ENCODE measurements around the gene ZNF862. TPM values are rescaled to one million over a fixed set of nuclear protein-coding genes. Genes with fewer than 3 reads are reported as not detected.

The ZNF862 gene
- total and polyA plus RNA-seq, 2 donors from 2014 or later = 5.7 to 29.1 TPM

GRCh38 chr7:149793261-149793660 lies 44.9 kb upstream of the ZNF862 start:
- no peak overlapping the region for H3K27ac ChIP-seq (ENCODE audit: low read depth in 2 of 2, low read length in 2 of 2)
- no peak for TF ChIP-seq CTCF (IDR thresholded peaks at IDR 0.05; ENCODE audit: borderline replicate concordance, extremely low read depth, insufficient read depth)
- peaks cover 0 to 2% (median 0%) of the 10 kb centered on the region in 3 donors for H3K4me1 ChIP-seq (ENCODE audit: control insufficient read depth in 2 of 3, insufficient read depth in 2 of 3, low read depth in 1 of 3, low read length in 3 of 3)
- FAIRE-seq (no peak), DNase-seq (no peak)
- H3K36me3 ChIP-seq (ENCODE audit: control insufficient read depth in 2 of 3, insufficient read depth in 3 of 3, low read length in 3 of 3) = no peaks in the 10 kb centered on the region
- intact Hi-C loops (cut with DNase I) = no loop called here
- H3K9me3 ChIP-seq (ENCODE audit: control insufficient read depth in 2 of 3, insufficient read depth in 1 of 3, low read length in 3 of 3) = no peaks in the 10 kb centered on the region
- H3K4me3 ChIP-seq (ENCODE audit: low read length in 3 of 3) = no peak overlapping the region
- no peak overlapping the region for H3K9ac ChIP-seq (ENCODE audit: low read length in 3 of 3)
- no peaks in the 10 kb centered on the region for H3K27me3 ChIP-seq (ENCODE audit: control insufficient read depth, insufficient read depth, low read length)

GRCh38 chr7:149794661-149795060 lies 43.5 kb upstream of the ZNF862 start:
- FAIRE-seq (no peak), DNase-seq (peak in 3 of 5 donors; percentile 42 to 63 (median 57))
- Histone ChIP-seq H3K9ac (ENCODE audit: low read length in 3 of 3) (no peak overlapping the region), H3K4me1 (ENCODE audit: control insufficient read depth in 2 of 3, insufficient read depth in 2 of 3, low read depth in 1 of 3, low read length in 3 of 3) (peaks cover 0 to 2% (median 0%) of the 10 kb centered on the region in 3 donors), H3K9me3 (ENCODE audit: control insufficient read depth in 2 of 3, insufficient read depth in 1 of 3, low read length in 3 of 3) (no peaks in the 10 kb centered on the region), H3K27me3 (ENCODE audit: control insufficient read depth, insufficient read depth, low read length) (no peaks in the 10 kb centered on the region), H3K36me3 (ENCODE audit: control insufficient read depth in 2 of 3, insufficient read depth in 3 of 3, low read length in 3 of 3) (no peaks in the 10 kb centered on the region), H3K27ac (ENCODE audit: low read depth in 2 of 2, low read length in 2 of 2) (no peak overlapping the region), H3K4me3 (ENCODE audit: low read length in 3 of 3) (no peak overlapping the region)
- no peak for TF ChIP-seq CTCF (IDR thresholded peaks at IDR 0.05; ENCODE audit: borderline replicate concordance, extremely low read depth, insufficient read depth)
- intact Hi-C loops (cut with DNase I) = no loop called here

- intact Hi-C loops (cut with DNase I) = no loop called here
- no peak overlapping the region for H3K4me3 ChIP-seq (ENCODE audit: low read length in 3 of 3)
- no peaks in the 10 kb centered on the region for H3K27me3 ChIP-seq (ENCODE audit: control insufficient read depth, insufficient read depth, low read length)
- FAIRE-seq (no peak), DNase-seq (no peak)
- no peak for TF ChIP-seq CTCF (IDR thresholded peaks at IDR 0.05; ENCODE audit: borderline replicate concordance, extremely low read depth, insufficient read depth)
- H3K36me3 ChIP-seq (ENCODE audit: control insufficient read depth in 2 of 3, insufficient read depth in 3 of 3, low read length in 3 of 3) = no peaks in the 10 kb centered on the region
- no peak overlapping the region for H3K9ac ChIP-seq (ENCODE audit: low read length in 3 of 3)
- H3K27ac ChIP-seq (ENCODE audit: low read depth in 2 of 2, low read length in 2 of 2) = no peak overlapping the region
- H3K4me1 ChIP-seq (ENCODE audit: control insufficient read depth in 2 of 3, insufficient read depth in 2 of 3, low read depth in 1 of 3, low read length in 3 of 3) = peaks cover 0 to 2% (median 0%) of the 10 kb centered on the region in 3 donors
- H3K9me3 ChIP-seq (ENCODE audit: control insufficient read depth in 2 of 3, insufficient read depth in 1 of 3, low read length in 3 of 3) = no peaks in the 10 kb centered on the region
Observed at GRCh38 chr7:149795126-149795525, 43.0 kb upstream of the ZNF862 start.

GRCh38 chr7:149796287-149796860 lies 41.8 kb upstream of the ZNF862 start:
- Histone ChIP-seq H3K36me3 (ENCODE audit: control insufficient read depth in 2 of 3, insufficient read depth in 3 of 3, low read length in 3 of 3) (no peaks in the 10 kb centered on the region), H3K9me3 (ENCODE audit: control insufficient read depth in 2 of 3, insufficient read depth in 1 of 3, low read length in 3 of 3) (no peaks in the 10 kb centered on the region), H3K27ac (ENCODE audit: low read depth in 2 of 2, low read length in 2 of 2) (no peak overlapping the region), H3K4me3 (ENCODE audit: low read length in 3 of 3) (no peak overlapping the region), H3K4me1 (ENCODE audit: control insufficient read depth in 2 of 3, insufficient read depth in 2 of 3, low read depth in 1 of 3, low read length in 3 of 3) (no peaks in the 10 kb centered on the region), H3K9ac (ENCODE audit: low read length in 3 of 3) (no peak overlapping the region), H3K27me3 (ENCODE audit: control insufficient read depth, insufficient read depth, low read length) (no peaks in the 10 kb centered on the region)
- no peak for DNase-seq
- intact Hi-C loops (cut with DNase I) = no loop called here
- no peak for TF ChIP-seq CTCF (IDR thresholded peaks at IDR 0.05; ENCODE audit: borderline replicate concordance, extremely low read depth, insufficient read depth)
- no peak for FAIRE-seq

Measured in kidney (tissue), 14 donors.